Lung (tissue), 16 donors: ENCODE measurements around the gene PNPLA2. TPM values are rescaled to one million over a fixed set of nuclear protein-coding genes. Genes with fewer than 3 reads are reported as not detected.

Experiments used
- ATAC-seq: fragments of 200-7000 bp; cut with Tn5 transposase; one replicate; pipeline ENCODE4 v1.9.1; 2020; ENCODE audit warnings: moderate number of reproducible peaks; ENCODE audit not compliant: insufficient read depth, low FRiP score
- DNase-seq, 3 donors: peaks; one replicate each; pipeline ENCODE4 v3.0.0-alpha.2; 2013 to 2017
- H3K27ac ChIP-seq, 2 donors: one replicate each; pipeline ENCODE4 v1.5.1; 2013; ENCODE audit warnings: mild to moderate bottlenecking in 2 of 2, moderate library complexity in 2 of 2, control low read depth in 1 of 2, inconsistent platforms in 1 of 2, low read depth in 1 of 2, low read length in 1 of 2
- H3K27me3 ChIP-seq, 3 donors: one replicate each; pipeline ENCODE4 v1.5.1; 2013; ENCODE audit warnings: low read length in 2 of 3; ENCODE audit not compliant: control insufficient read depth in 3 of 3, insufficient read depth in 3 of 3
- H3K36me3 ChIP-seq, 4 donors: one replicate each; pipeline ENCODE4 v1.5.1; 2013; ENCODE audit warnings: low read length in 4 of 4, mild to moderate bottlenecking in 1 of 4, moderate library complexity in 1 of 4; ENCODE audit not compliant: control insufficient read depth in 4 of 4, insufficient read depth in 4 of 4
- H3K4me1 ChIP-seq, 5 donors: one replicate each; pipeline ENCODE4 v1.5.1; 2013; ENCODE audit warnings: low read length in 5 of 5, mild to moderate bottlenecking in 2 of 5, moderate library complexity in 1 of 5; ENCODE audit not compliant: control insufficient read depth in 5 of 5, insufficient read depth in 5 of 5
- H3K4me3 ChIP-seq: one replicate; pipeline ENCODE4 v1.5.1; 2013; ENCODE audit warnings: mild to moderate bottlenecking, control low read depth, moderate library complexity
- H3K9ac ChIP-seq, 2 donors: one replicate each; pipeline ENCODE4 v1.5.1; 2013; ENCODE audit warnings: low read length in 2 of 2, control low read depth in 1 of 2; ENCODE audit not compliant: insufficient read depth in 1 of 2
- H3K9me3 ChIP-seq, 4 donors: one replicate each; pipeline ENCODE4 v1.5.1; 2013; ENCODE audit warnings: low read length in 3 of 4, mild to moderate bottlenecking in 1 of 4, moderate library complexity in 1 of 4; ENCODE audit not compliant: control insufficient read depth in 4 of 4, insufficient read depth in 3 of 4
- CTCF ChIP-seq: IDR thresholded peaks from 2 replicates; pipeline ENCODE4 v1.5.1; 2012; ENCODE audit warnings: mild to moderate bottlenecking; ENCODE audit errors: control extremely low read depth, extremely low read depth
- WGBS, 2 donors: extraction: QIAGEN DNeasy Blood & Tissue Kit; methylation state at CpG; one replicate each; pipeline ENCODE4 v1.1.7; 2013; 5-methylcytosine and 5-hydroxymethylcytosine counted together
- long read RNA-seq, 5 donors: transcript quantifications; one replicate each; lab custom pipeline, GENCODE V29; 2026
- polyA plus RNA-seq, 2 donors: library from polyadenylated mRNA; stranded (reverse); fragments of 200-250 nt; gene quantifications; one replicate each; pipeline ENCODE4 v1.2.1, GENCODE V29; 2013
- total RNA-seq, 2 donors: library from RNA; depleted of rRNA in 1 of 2; stranded (reverse); fragments of >200 nt in 1 of 2; gene quantifications; one replicate each; pipeline ENCODE4 v1.2.1, GENCODE V29; 2014 to 2021
- donor health status: control.
- donor health status: control.
- donor health status: Bipolar disorder and iron deficiency.
- donor health status: healthy.
- donor health status: DM: yes; HTN: yes; CAD: no.

Gene PNPLA2
- total RNA-seq (100 to 1,000 TPM in 1 of 2 donors, 10 to 100 TPM in 1; 65.1 to 160 TPM), polyA plus RNA-seq (10 to 100 TPM; 76.1 to 92.4 TPM)
- long read RNA-seq, donor 1, partial matches to known transcripts: 22 of 22 reads
- long read RNA-seq, donor 1, other reads (novel, unspliced or antisense): 0 of 22 reads
- long read RNA-seq, donor 2, partial matches to known transcripts: 9 of 9 reads
- long read RNA-seq, donor 2, other reads (novel, unspliced or antisense): 0 of 9 reads
- long read RNA-seq, donor 3, partial matches to known transcripts: 6 of 6 reads
- long read RNA-seq, donor 3, other reads (novel, unspliced or antisense): 0 of 6 reads
- long read RNA-seq, donor 4, partial matches to known transcripts: 7 of 7 reads
- long read RNA-seq, donor 4, other reads (novel, unspliced or antisense): 0 of 7 reads
- long read RNA-seq, donor 5, partial matches to known transcripts: 13 of 13 reads
- long read RNA-seq, donor 5, other reads (novel, unspliced or antisense): 0 of 13 reads

- no peaks in the 10 kb centered on the region for H3K9me3 ChIP-seq
- peaks cover 4 to 23% (median 5%) of the 10 kb centered on the region in 5 donors for H3K4me1 ChIP-seq
- peaks cover 0 to 23% (median 3%) of the 10 kb centered on the region in 4 donors for H3K36me3 ChIP-seq
- ATAC-seq (peak; percentile 6), DNase-seq (peak in 1 of 3 donors; percentile 41)
- peak within 1 kb of the TSS; percentile 85 for H3K4me3 ChIP-seq
- TF ChIP-seq CTCF: no peak
- H3K27me3 ChIP-seq: no peaks in the 10 kb centered on the region
- H3K27ac ChIP-seq: peak within 1 kb of the TSS; percentile 94 to 95
- 18 to 33% methylated on average over 18 to 20 of the region's 20 CpGs for WGBS, 2 donors
- H3K9ac ChIP-seq: peak within 1 kb of the TSS; percentile 4 to 46
These were observed at the start of gene PNPLA2 for GRCh38 chr11:818396-819128. Gene PNPLA2, plus strand, starts transcription at chr11:818914. Its CDS starts 805 bp downstream, at chr11:819719.

- peaks cover 0 to 56% (median 17%) of the 10 kb centered on the region in 4 donors for H3K36me3 ChIP-seq
- DNase-seq: no peak
- no peak for ATAC-seq
- peaks cover 0 to 2% (median 0%) of the 10 kb centered on the region in 5 donors for H3K4me1 ChIP-seq
- no peak overlapping the region for H3K9ac ChIP-seq
- no peak overlapping the region for H3K27ac ChIP-seq
- WGBS, 2 donors: 91% methylated on average over 23 of the region's 23 CpGs
- H3K9me3 ChIP-seq: no peaks in the 10 kb centered on the region
- no peaks in the 10 kb centered on the region for H3K27me3 ChIP-seq
- TF ChIP-seq CTCF: no peak
- H3K4me3 ChIP-seq: no peak overlapping the region
These were observed 48.6 kb upstream of the PNPLA2 start for GRCh38 chr11:769887-770641.

GRCh38 chr11:770642-771616 is 47.8 kb upstream of the PNPLA2 start:
- 91 to 95% methylated on average over 32 of the region's 32 CpGs for WGBS, 2 donors
- ATAC-seq (no peak), DNase-seq (no peak)
- Histone ChIP-seq H3K9ac (no peak overlapping the region), H3K27me3 (no peaks in the 10 kb centered on the region), H3K4me3 (no peak overlapping the region), H3K4me1 (peaks cover 0 to 8% (median 0%) of the 10 kb centered on the region in 5 donors), H3K27ac (no peak overlapping the region), H3K36me3 (peaks cover 0 to 50% (median 15%) of the 10 kb centered on the region in 4 donors), H3K9me3 (no peaks in the 10 kb centered on the region)
- TF ChIP-seq CTCF: no peak
